Muscle layer of colon (tissue), 2 donors: ENCODE results near the gene NPL.

Experiments
- H3K27ac ChIP-seq: one replicate; pipeline ENCODE4 v1.7.0; 2013; ENCODE audit warnings: low read depth, mild to moderate bottlenecking, low read length, moderate library complexity
- H3K27me3 ChIP-seq, 2 donors: one replicate each; pipeline ENCODE4 v1.7.0; 2013; ENCODE audit warnings: low read length in 2 of 2, mild to moderate bottlenecking in 2 of 2; ENCODE audit not compliant: insufficient read depth in 2 of 2, control insufficient read depth in 1 of 2
- H3K36me3 ChIP-seq: one replicate; pipeline ENCODE4 v1.7.0; 2013; ENCODE audit warnings: mild to moderate bottlenecking, low read length; ENCODE audit not compliant: insufficient read depth
- H3K4me1 ChIP-seq: one replicate; pipeline ENCODE4 v1.7.0; 2013; ENCODE audit warnings: mild to moderate bottlenecking, low read length; ENCODE audit not compliant: insufficient read depth
- H3K4me3 ChIP-seq, 2 donors: one replicate each; pipeline ENCODE4 v1.7.0; 2013; ENCODE audit warnings: low read length in 2 of 2, low read depth in 1 of 2, mild to moderate bottlenecking in 1 of 2, moderate library complexity in 1 of 2
- H3K9ac ChIP-seq: one replicate; pipeline ENCODE4 v1.7.0; 2013; ENCODE audit warnings: low read length
- H3K9me3 ChIP-seq: one replicate; pipeline ENCODE4 v1.7.0; 2013; ENCODE audit warnings: mild to moderate bottlenecking, low read length
- donor health status: abdominal sarcoma.
- donor health status: Adenocarcinoma of cecum.

The NPL gene

DNA sequence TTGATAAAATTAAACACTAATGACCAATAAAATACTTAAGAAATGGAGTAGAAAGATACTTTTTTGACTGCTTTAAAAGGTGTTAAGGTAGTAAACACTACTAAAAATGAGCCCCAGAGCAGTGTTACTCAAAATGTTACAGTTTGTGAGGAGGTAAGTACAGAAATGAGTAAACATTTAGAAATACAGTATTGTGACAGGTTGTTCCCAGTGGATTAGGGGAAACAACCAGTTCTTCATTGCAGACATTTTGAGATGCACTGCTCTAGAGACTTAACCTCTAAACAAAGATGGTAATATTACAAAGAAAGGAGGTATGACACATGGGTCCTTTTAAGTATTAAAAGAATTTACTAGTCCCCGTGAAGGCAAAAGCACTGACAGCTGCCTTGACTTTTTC, 62.3 kb downstream of the NPL start:
- Histone ChIP-seq H3K9ac (no peak overlapping the region), H3K36me3 (peaks cover 85% of the 10 kb centered on the region), H3K27ac (no peak overlapping the region), H3K9me3 (no peaks in the 10 kb centered on the region), H3K27me3 (no peaks in the 10 kb centered on the region), H3K4me1 (no peaks in the 10 kb centered on the region), H3K4me3 (no peak overlapping the region)

DNA sequence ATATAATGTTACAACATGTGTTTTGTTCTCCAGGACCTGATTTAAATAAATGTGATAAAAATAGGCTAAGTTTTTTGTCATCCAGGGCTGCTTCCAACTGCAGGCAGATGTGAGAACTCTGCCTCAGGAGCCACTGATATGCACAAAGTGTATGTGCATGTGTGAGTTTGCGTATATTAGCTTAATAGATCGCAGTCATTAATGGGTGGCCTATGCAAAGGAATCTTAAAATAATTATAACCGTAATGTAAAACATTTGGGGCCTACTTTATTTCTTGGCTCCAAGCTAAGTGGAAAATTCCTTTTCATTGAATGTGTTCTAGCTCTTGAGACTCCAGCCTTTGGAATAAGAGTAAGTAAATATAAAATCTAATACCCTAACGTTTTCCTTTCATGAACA, 66.3 kb downstream of the NPL start:
- H3K4me3 ChIP-seq: no peak overlapping the region
- no peak overlapping the region for H3K9ac ChIP-seq
- H3K9me3 ChIP-seq: no peaks in the 10 kb centered on the region
- no peaks in the 10 kb centered on the region for H3K4me1 ChIP-seq
- H3K36me3 ChIP-seq: peaks cover 92% of the 10 kb centered on the region
- H3K27ac ChIP-seq: no peak overlapping the region
- no peaks in the 10 kb centered on the region for H3K27me3 ChIP-seq

DNA sequence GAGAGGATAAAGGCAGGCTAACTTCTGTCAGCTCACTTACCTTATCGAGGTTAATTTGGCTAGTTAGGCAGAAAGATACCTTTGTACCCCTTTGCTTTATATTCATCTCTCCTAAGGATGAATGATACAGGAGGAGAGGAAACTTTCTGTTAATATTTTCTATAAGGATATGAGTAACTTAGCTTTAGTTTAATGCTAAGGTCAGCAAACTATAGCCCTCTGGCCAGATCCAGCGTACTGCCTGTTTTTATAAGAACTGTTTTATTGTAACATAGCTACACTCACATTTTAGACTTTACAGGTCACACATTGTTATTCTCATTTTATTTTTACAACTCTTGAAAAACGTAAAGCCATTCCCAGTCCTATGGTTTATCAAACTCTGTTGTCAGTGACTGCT, 67.6 kb downstream of the NPL start:
- no peaks in the 10 kb centered on the region for H3K27me3 ChIP-seq
- H3K36me3 ChIP-seq: peaks cover 97% of the 10 kb centered on the region
- H3K4me1 ChIP-seq: no peaks in the 10 kb centered on the region
- no peak overlapping the region for H3K27ac ChIP-seq
- H3K4me3 ChIP-seq: no peak overlapping the region
- no peaks in the 10 kb centered on the region for H3K9me3 ChIP-seq
- no peak overlapping the region for H3K9ac ChIP-seq

DNA sequence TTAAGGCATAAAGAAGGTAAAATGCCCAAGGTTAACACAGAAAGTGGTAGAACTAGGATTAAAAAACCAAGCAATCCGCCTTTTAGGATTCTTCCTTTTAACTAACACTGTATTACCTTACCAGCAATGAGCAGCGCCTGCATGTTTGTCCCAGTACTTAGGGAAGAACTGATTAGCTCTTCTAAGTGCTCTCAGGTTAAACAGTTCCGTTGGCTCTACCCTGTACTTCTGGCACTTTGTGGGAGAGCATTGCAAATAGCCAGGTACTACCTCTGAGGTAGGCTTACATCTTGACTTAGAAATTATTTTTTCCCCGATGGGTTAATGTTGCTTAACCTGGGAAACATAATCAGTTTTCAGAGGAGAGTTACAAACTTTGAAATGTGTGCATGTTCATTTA, 71.1 kb downstream of the NPL start:
- no peak overlapping the region for H3K9ac ChIP-seq
- H3K9me3 ChIP-seq: no peaks in the 10 kb centered on the region
- H3K27me3 ChIP-seq: no peaks in the 10 kb centered on the region
- no peak overlapping the region for H3K4me3 ChIP-seq
- no peaks in the 10 kb centered on the region for H3K4me1 ChIP-seq
- H3K27ac ChIP-seq: no peak overlapping the region
- peaks cover 91% of the 10 kb centered on the region for H3K36me3 ChIP-seq

DNA sequence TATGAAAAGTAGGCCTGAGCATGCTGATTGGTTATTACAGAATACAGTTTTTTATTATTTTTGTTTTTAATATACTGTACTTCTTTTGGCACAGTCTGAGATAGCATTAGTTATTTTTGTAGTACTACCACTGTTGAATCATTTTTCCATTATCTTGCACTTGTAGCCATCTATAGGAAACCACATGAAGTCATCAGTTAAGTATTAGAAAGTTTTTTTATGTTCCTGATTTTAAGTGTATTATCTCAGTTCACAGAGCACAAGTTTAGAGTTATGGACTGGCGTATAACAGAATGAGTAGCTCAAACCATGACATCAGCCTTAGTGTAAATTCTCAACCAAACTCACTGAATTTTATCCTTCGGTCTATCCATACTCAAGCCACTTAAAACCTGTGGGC, 72.4 kb downstream of the NPL start:
- H3K4me1 ChIP-seq: no peaks in the 10 kb centered on the region
- no peaks in the 10 kb centered on the region for H3K9me3 ChIP-seq
- H3K9ac ChIP-seq: no peak overlapping the region
- no peak overlapping the region for H3K27ac ChIP-seq
- H3K27me3 ChIP-seq: no peaks in the 10 kb centered on the region
- peaks cover 83% of the 10 kb centered on the region for H3K36me3 ChIP-seq
- H3K4me3 ChIP-seq: no peak overlapping the region

DNA sequence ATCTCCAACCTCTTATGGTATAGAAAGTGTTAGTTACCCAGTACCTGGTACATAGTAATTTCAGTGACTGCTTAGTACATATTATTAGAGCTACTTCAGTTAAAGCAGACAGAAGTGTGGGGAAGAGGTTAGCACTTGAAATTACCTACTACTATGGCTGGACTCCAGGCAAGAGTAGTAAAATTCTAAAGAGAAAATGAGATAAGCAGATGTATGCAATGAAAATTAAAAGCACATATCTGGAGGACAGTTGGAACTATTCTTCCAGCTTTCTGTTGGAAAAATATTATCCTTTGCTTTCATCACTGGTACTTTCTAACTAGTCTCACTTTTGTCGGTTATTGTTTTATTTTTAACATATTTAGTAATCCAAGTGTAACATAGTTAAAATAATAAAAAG, 73.3 kb downstream of the NPL start:
- Histone ChIP-seq H3K9me3 (no peaks in the 10 kb centered on the region), H3K27ac (no peak overlapping the region), H3K4me3 (no peak overlapping the region), H3K9ac (no peak overlapping the region), H3K36me3 (peaks cover 83% of the 10 kb centered on the region), H3K4me1 (no peaks in the 10 kb centered on the region), H3K27me3 (no peaks in the 10 kb centered on the region)

DNA sequence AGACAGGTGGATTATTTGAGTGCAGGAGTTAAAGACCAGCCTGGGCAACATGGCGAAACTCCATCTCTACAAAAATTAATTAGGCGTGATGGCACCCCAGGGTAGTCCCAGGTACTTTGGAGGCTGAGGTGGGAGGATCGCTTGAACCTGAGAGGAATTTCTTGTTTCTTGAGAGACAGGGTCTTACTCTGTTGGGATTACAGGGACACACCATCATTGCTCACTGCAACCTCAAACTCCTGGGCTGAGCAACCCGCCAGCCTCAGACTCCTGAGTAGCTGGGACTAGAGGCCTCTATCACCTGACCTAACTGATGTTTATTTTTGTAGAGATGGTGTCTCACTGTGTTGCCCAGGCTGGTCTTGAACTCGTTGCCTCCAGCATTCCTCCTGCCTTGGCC, 74.4 kb downstream of the NPL start:
- no peak overlapping the region for H3K27ac ChIP-seq
- no peak overlapping the region for H3K4me3 ChIP-seq
- peaks cover 79% of the 10 kb centered on the region for H3K36me3 ChIP-seq
- no peaks in the 10 kb centered on the region for H3K4me1 ChIP-seq
- no peaks in the 10 kb centered on the region for H3K9me3 ChIP-seq
- no peaks in the 10 kb centered on the region for H3K27me3 ChIP-seq
- H3K9ac ChIP-seq: no peak overlapping the region

DNA sequence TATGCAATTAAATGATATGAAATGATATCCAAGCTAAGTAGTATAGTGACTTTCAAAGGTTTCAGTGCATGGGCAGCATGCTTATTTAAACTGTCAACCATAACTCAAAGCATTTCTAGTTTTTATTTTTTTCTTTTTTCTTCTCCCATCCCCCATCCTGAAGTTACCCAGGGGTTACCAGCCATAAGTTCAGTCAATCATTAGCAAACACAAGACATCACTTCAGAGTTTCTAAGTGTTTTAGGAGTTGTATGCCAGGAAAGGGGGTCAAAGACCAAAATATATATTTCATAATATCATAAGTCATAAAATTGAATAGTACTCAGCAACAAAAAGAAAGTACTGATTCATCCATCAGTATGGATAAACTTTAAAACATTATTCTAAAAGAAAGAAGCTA, 78.3 kb downstream of the NPL start:
- H3K9ac ChIP-seq: no peak overlapping the region
- H3K27me3 ChIP-seq: no peaks in the 10 kb centered on the region
- H3K4me3 ChIP-seq: no peak overlapping the region
- no peak overlapping the region for H3K27ac ChIP-seq
- H3K9me3 ChIP-seq: no peaks in the 10 kb centered on the region
- peaks cover 71% of the 10 kb centered on the region for H3K36me3 ChIP-seq
- H3K4me1 ChIP-seq: no peaks in the 10 kb centered on the region

DNA sequence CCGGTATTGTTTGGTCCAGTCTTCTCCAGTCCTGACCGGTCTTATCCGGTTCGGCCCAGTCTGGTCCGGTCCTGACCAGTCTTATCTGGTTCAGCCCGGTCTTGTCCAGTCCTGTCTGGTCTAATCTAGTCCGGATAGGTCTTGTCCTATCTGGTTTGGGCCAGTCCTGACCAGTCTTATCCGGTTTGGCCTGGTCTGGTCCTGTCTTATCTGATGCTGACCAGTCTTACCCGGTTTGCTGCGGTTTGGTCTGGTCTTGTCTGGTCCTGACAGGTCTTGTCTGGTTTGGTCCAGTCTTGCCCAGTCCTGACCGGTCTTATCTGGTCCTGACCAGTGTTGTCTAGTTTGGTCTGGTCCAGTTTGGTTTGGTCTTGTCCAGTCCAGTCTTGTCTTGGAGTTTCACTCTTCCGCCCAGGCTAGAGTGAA, 79.7 kb downstream of the NPL start:
- no peaks in the 10 kb centered on the region for H3K4me1 ChIP-seq
- H3K36me3 ChIP-seq: peaks cover 76% of the 10 kb centered on the region

DNA sequence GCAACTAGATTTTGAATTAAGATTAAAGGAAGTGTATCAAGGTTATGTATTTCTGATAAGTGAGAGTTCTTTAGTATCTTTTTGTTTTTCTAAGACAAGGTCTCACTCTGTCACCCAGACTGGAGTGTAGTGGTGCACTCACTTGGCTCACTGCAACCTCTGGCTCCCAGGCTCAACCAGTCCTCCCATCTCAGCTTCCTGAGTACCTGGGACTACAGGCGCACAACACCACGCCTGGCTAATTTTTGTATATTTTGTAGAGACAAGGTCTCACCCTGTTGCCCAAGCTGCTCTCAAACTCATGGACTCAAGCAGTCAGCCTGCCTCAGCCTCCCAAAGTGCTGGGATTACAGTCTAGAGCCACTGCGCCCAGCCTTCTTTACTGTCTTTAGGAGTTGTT, 83.3 kb downstream of the NPL start:
- Histone ChIP-seq H3K4me1 (no peaks in the 10 kb centered on the region), H3K9me3 (no peaks in the 10 kb centered on the region), H3K36me3 (peaks cover 85% of the 10 kb centered on the region), H3K27me3 (no peaks in the 10 kb centered on the region), H3K9ac (no peak overlapping the region), H3K4me3 (no peak overlapping the region), H3K27ac (no peak overlapping the region)

More for the DNA sequence above, 79.7 kb downstream of the NPL start:
- no peaks in the 10 kb centered on the region for H3K9me3 ChIP-seq
- no peaks in the 10 kb centered on the region for H3K27me3 ChIP-seq
- no peak overlapping the region for H3K4me3 ChIP-seq
- no peak overlapping the region for H3K27ac ChIP-seq
- H3K9ac ChIP-seq: no peak overlapping the region

DNA sequence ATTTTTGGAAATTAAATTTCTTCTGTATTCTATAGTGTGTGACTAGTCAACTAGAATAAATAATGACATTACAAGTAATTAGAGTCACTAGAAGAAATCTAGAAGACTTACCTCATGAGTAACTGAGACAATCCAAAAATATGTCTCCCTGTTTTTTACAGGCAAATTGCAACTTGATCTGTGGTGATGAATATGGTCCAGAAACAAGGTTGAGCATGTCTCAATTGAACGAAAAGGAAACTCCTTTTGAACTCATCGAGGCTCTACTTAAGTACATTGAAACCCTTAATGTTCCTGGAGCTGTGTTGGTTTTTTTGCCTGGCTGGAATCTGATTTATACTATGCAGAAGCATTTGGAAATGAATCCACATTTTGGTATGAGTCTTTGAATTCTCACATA, 86.3 kb downstream of the NPL start:
- no peak overlapping the region for H3K4me3 ChIP-seq
- no peak overlapping the region for H3K27ac ChIP-seq
- H3K36me3 ChIP-seq: peaks cover 92% of the 10 kb centered on the region
- no peaks in the 10 kb centered on the region for H3K4me1 ChIP-seq
- no peaks in the 10 kb centered on the region for H3K9me3 ChIP-seq
- H3K27me3 ChIP-seq: no peaks in the 10 kb centered on the region
- H3K9ac ChIP-seq: no peak overlapping the region

DNA sequence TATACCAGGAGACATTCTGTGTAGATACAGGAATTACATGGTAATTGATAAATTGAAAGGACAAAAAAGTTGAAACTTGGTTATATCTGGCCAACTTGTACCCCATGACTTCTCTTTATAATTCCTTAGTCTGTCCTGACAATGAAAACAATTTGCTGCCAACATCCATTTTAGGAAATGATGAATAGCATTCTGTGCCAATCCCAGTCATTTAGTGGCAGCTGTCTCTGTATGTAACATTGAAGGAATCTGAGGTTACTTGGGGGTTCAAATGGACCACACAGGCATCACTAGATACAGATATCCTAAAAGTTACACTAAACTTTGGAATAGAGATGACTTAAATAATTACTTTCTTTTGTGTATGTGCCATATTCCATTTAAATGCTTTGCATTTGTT, 87.8 kb downstream of the NPL start:
- Histone ChIP-seq H3K27me3 (no peaks in the 10 kb centered on the region), H3K9ac (no peak overlapping the region), H3K9me3 (no peaks in the 10 kb centered on the region), H3K36me3 (peaks cover 95% of the 10 kb centered on the region), H3K4me3 (no peak overlapping the region), H3K27ac (no peak overlapping the region), H3K4me1 (no peaks in the 10 kb centered on the region)
